A549 (cell line): ENCODE measurements around the gene NUDT21. TPM values are rescaled to one million over a fixed set of nuclear protein-coding genes. Genes with fewer than 3 reads are reported as not detected.

Experiments used
- ATAC-seq, 2 experiments: fragments of 200-7000 bp in 1 of 2; fragments of >200 bp in 1 of 2; cut with Nextera tagmentation in 1 of 2; cut with Tn5 transposase in 1 of 2; 3 replicates each; pipeline versions ENCODE4 v1.8.0 to v1.9.1; 2018 to 2020; ENCODE audit warnings: mild to moderate bottlenecking in 1 of 2, moderate library complexity in 1 of 2
- CTCF ChIA-PET: fragments of 300-600 bp; sonication (Branson Sonifier 250); formaldehyde crosslinking; extraction: SDS; loops from one replicate; lab custom pipeline; 2021; ENCODE audit warnings: antibody characterized with exemption, inconsistent platforms; lab: Yijun Ruan, JAX
- POLR2A ChIA-PET: fragments of 350-600 bp; formaldehyde crosslinking; extraction: SDS; loops from one replicate; lab custom pipeline; 2021; ENCODE audit warnings: antibody characterized with exemption, inconsistent platforms; lab: Yijun Ruan, JAX
- DNase-seq, 2 experiments: peaks; one replicate each; pipeline versions ENCODE4 v3.0.0 to v3.0.0-alpha.2; 2011 to 2016; ENCODE audit warnings: low read depth in 1 of 2, low spot score in 1 of 2
- FAIRE-seq: peaks from 2 replicates; lab custom pipeline; 2011; peaks lifted over from hg19 to GRCh38; lab: Jason Lieb, UNC
- H3K27ac ChIP-seq, 2 experiments: fragments of >200 bp; sonication (Bioruptor Twin); formaldehyde crosslinking; 3 replicates each; pipeline ENCODE4 v1.5.1; 2016 to 2017
- H3K4me1 ChIP-seq: fragments of >200 bp; sonication (Bioruptor Twin); formaldehyde crosslinking; 3 replicates; pipeline ENCODE4 v1.6.1; 2016
- H3K4me2 ChIP-seq: fragments of >200 bp; sonication (Bioruptor Twin); formaldehyde crosslinking; 3 replicates; pipeline ENCODE4 v1.6.1; 2016
- H3K4me3 ChIP-seq: fragments of >200 bp; sonication (Bioruptor Twin); formaldehyde crosslinking; 3 replicates; pipeline ENCODE4 v1.5.1; 2016
- H3K9me3 ChIP-seq: fragments of >200 bp; sonication (Bioruptor Twin); formaldehyde crosslinking; 3 replicates; pipeline ENCODE4 v1.6.1; 2016
- BCL3 ChIP-seq: fragments of >200 bp; sonication (Bioruptor Twin); formaldehyde crosslinking; IDR thresholded peaks from 3 replicates; pipeline ENCODE4 v1.6.1; 2016
- ELK1 ChIP-seq: fragments of 150-350 bp; IDR thresholded peaks from 2 replicates; pipeline ENCODE4 v1.6.1; 2014; ENCODE audit warnings: low read depth, mild to moderate bottlenecking, low read length
- EP300 ChIP-seq, 2 experiments: fragments of >200 bp; sonication (Bioruptor Twin); formaldehyde crosslinking; IDR thresholded peaks; 2 replicates in 1 of 2; 3 replicates in 1 of 2; pipeline ENCODE4 v1.6.1; 2016 to 2017
- JUN ChIP-seq, 2 experiments: fragments of >200 bp; sonication (Bioruptor Twin); formaldehyde crosslinking; IDR thresholded peaks; 2 replicates in 1 of 2; 3 replicates in 1 of 2; pipeline ENCODE4 v1.6.1; 2016 to 2017
- KDM5A ChIP-seq: fragments of 200-600 bp; sonication (generic); IDR thresholded peaks from 2 replicates; pipeline ENCODE4 v1.6.1; 2016; ENCODE audit warnings: antibody characterized with exemption, mild to moderate bottlenecking
- MAFK ChIP-seq: fragments of 450-650 bp; IDR thresholded peaks from 2 replicates; pipeline ENCODE4 v1.6.1; 2014; ENCODE audit not compliant: partially characterized antibody
- MYC ChIP-seq: IDR thresholded peaks from 2 replicates; pipeline ENCODE4 v1.6.1; 2012; ENCODE audit warnings: mild to moderate bottlenecking, inconsistent platforms, low read length, improper control_type of control experiment, borderline replicate concordance
- PHF8 ChIP-seq: fragments of 200-600 bp; sonication (generic); IDR thresholded peaks from 2 replicates; pipeline ENCODE4 v1.6.1; 2016; ENCODE audit warnings: low read depth, mild to moderate bottlenecking, antibody characterized with exemption, moderate library complexity, borderline replicate concordance
- POLR2A ChIP-seq: IDR thresholded peaks from 2 replicates; pipeline ENCODE4 v1.6.1; 2012; ENCODE audit warnings: mild to moderate bottlenecking, low read length
- RAD21 ChIP-seq, 2 experiments: fragments of >200 bp in 1 of 2; sonication (Bioruptor Twin) in 1 of 2; formaldehyde crosslinking in 1 of 2; IDR thresholded peaks in 1 of 2; conservative IDR thresholded peaks in 1 of 2; 2 replicates in 1 of 2; 3 replicates in 1 of 2; pipeline ENCODE4 v1.6.1; 2012 to 2018; ENCODE audit warnings: inconsistent platforms in 1 of 2
- SMC3 ChIP-seq: fragments of >200 bp; sonication (Bioruptor Twin); formaldehyde crosslinking; IDR thresholded peaks from 3 replicates; pipeline ENCODE4 v1.6.1; 2018; ENCODE audit warnings: inconsistent platforms
- ZFP36 ChIP-seq: fragments of 450-650 bp; IDR thresholded peaks from 2 replicates; pipeline ENCODE4 v1.6.1; 2014; ENCODE audit warnings: borderline replicate concordance; ENCODE audit not compliant: partially characterized antibody
- ZNF302 ChIP-seq: fragments of 250-450 bp; sonication (Bioruptor Pico); IDR thresholded peaks from 2 replicates; pipeline ENCODE4 v1.9.0; 2021; ENCODE audit warnings: inconsistent platforms, mild to moderate bottlenecking, moderate library complexity
- WGBS: methylation state at CpG from one replicate; pipeline ENCODE4 v1.1.6; 2017; ENCODE audit errors: missing lambda C conversion rate; 5-methylcytosine and 5-hydroxymethylcytosine counted together
- polyA plus RNA-seq, 4 experiments: library from polyadenylated mRNA; depleted of rRNA in 3 of 4; stranded (reverse); fragments of >200 nt; fragmentation: RNase III in 1 of 4; extraction: RNeasy Plus Mini Kit Qiagen cat#74134 plus additional on column Dnase treatment in 1 of 4; gene quantifications; 2 replicates in 3 of 4; 3 replicates in 1 of 4; pipeline ENCODE4 v1.2.3, GENCODE V29; 2011 to 2017
- TF ChIP-seq, protein P1 (sequence below): fragments of >200 bp; sonication (Bioruptor Twin); formaldehyde crosslinking; IDR thresholded peaks from 2 replicates; pipeline ENCODE4 v1.6.1; 2016
- TF ChIP-seq, protein P2 (sequence below): fragments of >200 bp; sonication (Bioruptor Twin); formaldehyde crosslinking; IDR thresholded peaks from 3 replicates; pipeline ENCODE4 v1.5.1; 2016

Gene NUDT21
- polyA plus RNA-seq, 2 of the 4 experiments (the other 2 are of a cell fraction), result 58.7 to 153 TPM

- FAIRE-seq (no peak), ATAC-seq (peak in 1 of 2 experiments; percentile 11; a peak in 3 of 6 replicates), DNase-seq (no peak)
- no peak overlapping the region for H3K4me3 ChIP-seq
- H3K4me2 ChIP-seq, result peak overlapping the region; percentile 69
- TF ChIP-seq, protein P1, sequence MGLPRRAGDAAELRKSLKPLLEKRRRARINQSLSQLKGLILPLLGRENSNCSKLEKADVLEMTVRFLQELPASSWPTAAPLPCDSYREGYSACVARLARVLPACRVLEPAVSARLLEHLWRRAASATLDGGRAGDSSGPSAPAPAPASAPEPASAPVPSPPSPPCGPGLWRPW, result no peak
- H3K27ac ChIP-seq, result peak overlapping the region in 1 of 2 experiments; percentile 92; a peak in 3 of 6 replicates
- peaks cover 37% of the 10 kb centered on the region for H3K4me1 ChIP-seq
- 44% methylated on average over 4 of the region's 4 CpGs for WGBS
- CTCF ChIA-PET, result interaction anchor here (1.3 to 1.8 kb wide), 3 partner anchors 71 to 217 kb away, joined by 3 to 11 read pairs (median 8); no protein-coding TSS in a partner anchor
- H3K9me3 ChIP-seq, result no peaks in the 10 kb centered on the region
- POLR2A ChIA-PET, result no interaction called here
Measured at GRCh38 chr16:56426585-56426984, 24.5 kb downstream of the NUDT21 start.

- TF ChIP-seq POLR2A (peak; percentile 51; the same call in 1 of the 2 replicates), RAD21 (conservative IDR thresholded peaks at IDR 0.05 in 1 of 2, IDR thresholded peaks at IDR 0.05 in 1 of 2) (peak in 1 of 2 experiments; percentile 38; a peak in 1 of 5 replicates), ZFP36 (no peak), BCL3 (peak; percentile 47; the same call in 1 of the 3 replicates), JUN (IDR thresholded peaks at IDR 0.05) (peak; percentile 47 to 59; a peak in 3 of 5 replicates), KDM5A (no peak), EP300 (IDR thresholded peaks at IDR 0.05) (no peak), SMC3 (peak; percentile 45; the same call in 2 of the 3 replicates), MAFK (no peak), MYC (0 out of 2 replicates have a peak, but pooled peaks have one; percentile 55)
- TF ChIP-seq, protein P2, sequence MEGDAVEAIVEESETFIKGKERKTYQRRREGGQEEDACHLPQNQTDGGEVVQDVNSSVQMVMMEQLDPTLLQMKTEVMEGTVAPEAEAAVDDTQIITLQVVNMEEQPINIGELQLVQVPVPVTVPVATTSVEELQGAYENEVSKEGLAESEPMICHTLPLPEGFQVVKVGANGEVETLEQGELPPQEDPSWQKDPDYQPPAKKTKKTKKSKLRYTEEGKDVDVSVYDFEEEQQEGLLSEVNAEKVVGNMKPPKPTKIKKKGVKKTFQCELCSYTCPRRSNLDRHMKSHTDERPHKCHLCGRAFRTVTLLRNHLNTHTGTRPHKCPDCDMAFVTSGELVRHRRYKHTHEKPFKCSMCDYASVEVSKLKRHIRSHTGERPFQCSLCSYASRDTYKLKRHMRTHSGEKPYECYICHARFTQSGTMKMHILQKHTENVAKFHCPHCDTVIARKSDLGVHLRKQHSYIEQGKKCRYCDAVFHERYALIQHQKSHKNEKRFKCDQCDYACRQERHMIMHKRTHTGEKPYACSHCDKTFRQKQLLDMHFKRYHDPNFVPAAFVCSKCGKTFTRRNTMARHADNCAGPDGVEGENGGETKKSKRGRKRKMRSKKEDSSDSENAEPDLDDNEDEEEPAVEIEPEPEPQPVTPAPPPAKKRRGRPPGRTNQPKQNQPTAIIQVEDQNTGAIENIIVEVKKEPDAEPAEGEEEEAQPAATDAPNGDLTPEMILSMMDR, result peak; percentile 48
- DNase-seq (peak; percentile 75 to 80), ATAC-seq (peak; percentile 92 to 94), FAIRE-seq (no peak)
- Histone ChIP-seq H3K4me1 (peaks cover 40% of the 10 kb centered on the region), H3K27ac (peak within 1 kb of the TSS; percentile 92 to 93), H3K4me3 (peak within 1 kb of the TSS; percentile 98), H3K4me2 (peak within 1 kb of the TSS; percentile 82), H3K9me3 (no peaks in the 10 kb centered on the region)
- ChIA-PET POLR2A (no interaction called here), CTCF (no interaction called here)
- WGBS, result no CpG with 5 or more reads among the region's 57 CpGs
Measured at GRCh38 chr16:56425439-56425832, 25.7 kb downstream of the NUDT21 start, which contains the start of gene AMFR. AMFR (minus strand) TSS chr16:56425545; CDS start chr16:56425327, 218 bp downstream.

- Histone ChIP-seq H3K27ac (peak overlapping the region; percentile 92 to 93), H3K4me1 (peaks cover 42% of the 10 kb centered on the region), H3K9me3 (no peaks in the 10 kb centered on the region), H3K4me3 (peak overlapping the region; percentile 98), H3K4me2 (peak overlapping the region; percentile 82)
- CTCF ChIA-PET, result interaction anchor here (1.1 kb wide), 1 partner anchor 24 kb away, joined by 4 read pairs; no protein-coding TSS in a partner anchor
- peak; percentile 76; the same call in 1 of the 2 replicates for TF ChIP-seq PHF8
- TF ChIP-seq ELK1, result no peak
- TF ChIP-seq ZNF302 (CRISPR knock-in tag), result no peak
- POLR2A ChIA-PET, result interaction anchor here (1.2 kb wide), 1 partner anchor 26 kb away, joined by 4 read pairs; the partner anchor contains the start of genes NUDT21 and OGFOD1
- peak; percentile 51 to 80 for ATAC-seq
- no peak for FAIRE-seq
- peak in 1 of 2 experiments; percentile 21 for DNase-seq
- WGBS, result no CpG with 5 or more reads among the region's 79 CpGs
Measured at GRCh38 chr16:56424791-56425438, 26.2 kb downstream of the NUDT21 start.
